NT2/D1 (cell line): ENCODE measurements around the gene CCSAP.

ENCODE experiments used
- DNase-seq: peaks from one replicate; pipeline ENCODE4 v3.0.0-alpha.2; 2011; ENCODE audit warnings: low read depth, low spot score
- H3K27me3 ChIP-seq: 2 replicates; pipeline ENCODE4 v1.6.0; 2011; ENCODE audit warnings: mild to moderate bottlenecking; ENCODE audit not compliant: insufficient read length, insufficient read depth
- H3K36me3 ChIP-seq: 2 replicates; pipeline ENCODE4 v1.6.1; 2011; ENCODE audit warnings: mild to moderate bottlenecking, low read length, mixed read lengths; ENCODE audit not compliant: insufficient read depth, insufficient read length
- H3K4me1 ChIP-seq: 2 replicates; pipeline ENCODE4 v1.5.1; 2011; ENCODE audit not compliant: insufficient read depth, insufficient read length
- H3K4me3 ChIP-seq: 2 replicates; pipeline ENCODE4 v1.5.1; 2011; ENCODE audit warnings: low read depth; ENCODE audit not compliant: insufficient read length
- H3K9ac ChIP-seq: 2 replicates; pipeline ENCODE4 v1.6.0; 2011; ENCODE audit warnings: low read depth; ENCODE audit not compliant: insufficient read length
- H3K9me3 ChIP-seq: 2 replicates; pipeline ENCODE4 v1.5.1; 2011; ENCODE audit warnings: mild to moderate bottlenecking, low read length; ENCODE audit not compliant: insufficient read depth
- SUZ12 ChIP-seq: IDR thresholded peaks from 2 replicates; pipeline ENCODE4 v1.6.1; 2011; ENCODE audit not compliant: insufficient read length, insufficient read depth; ENCODE audit errors: extremely low read depth
- YY1 ChIP-seq: IDR thresholded peaks from 2 replicates; pipeline ENCODE4 v1.6.1; 2011; ENCODE audit not compliant: insufficient read length, insufficient read depth
- ZNF274 ChIP-seq: IDR thresholded peaks from 2 replicates; pipeline ENCODE4 v1.6.1; 2011; ENCODE audit warnings: mild to moderate bottlenecking, low read depth, low read length

The CCSAP gene

GRCh38 chr1:229347528-229347927 is 4.7 kb upstream of the CCSAP start:
- peaks cover 2% of the 10 kb centered on the region for H3K4me1 ChIP-seq
- H3K9ac ChIP-seq = no peak overlapping the region
- no peaks in the 10 kb centered on the region for H3K36me3 ChIP-seq
- peaks cover 12% of the 10 kb centered on the region; the same call in 1 of the 2 replicates for H3K9me3 ChIP-seq
- peaks cover 39% of the 10 kb centered on the region for H3K27me3 ChIP-seq
- no peak for DNase-seq
- no peak for TF ChIP-seq ZNF274
- no peak for TF ChIP-seq YY1
- TF ChIP-seq SUZ12 = no peak
- H3K4me3 ChIP-seq = no peak overlapping the region

DNA sequence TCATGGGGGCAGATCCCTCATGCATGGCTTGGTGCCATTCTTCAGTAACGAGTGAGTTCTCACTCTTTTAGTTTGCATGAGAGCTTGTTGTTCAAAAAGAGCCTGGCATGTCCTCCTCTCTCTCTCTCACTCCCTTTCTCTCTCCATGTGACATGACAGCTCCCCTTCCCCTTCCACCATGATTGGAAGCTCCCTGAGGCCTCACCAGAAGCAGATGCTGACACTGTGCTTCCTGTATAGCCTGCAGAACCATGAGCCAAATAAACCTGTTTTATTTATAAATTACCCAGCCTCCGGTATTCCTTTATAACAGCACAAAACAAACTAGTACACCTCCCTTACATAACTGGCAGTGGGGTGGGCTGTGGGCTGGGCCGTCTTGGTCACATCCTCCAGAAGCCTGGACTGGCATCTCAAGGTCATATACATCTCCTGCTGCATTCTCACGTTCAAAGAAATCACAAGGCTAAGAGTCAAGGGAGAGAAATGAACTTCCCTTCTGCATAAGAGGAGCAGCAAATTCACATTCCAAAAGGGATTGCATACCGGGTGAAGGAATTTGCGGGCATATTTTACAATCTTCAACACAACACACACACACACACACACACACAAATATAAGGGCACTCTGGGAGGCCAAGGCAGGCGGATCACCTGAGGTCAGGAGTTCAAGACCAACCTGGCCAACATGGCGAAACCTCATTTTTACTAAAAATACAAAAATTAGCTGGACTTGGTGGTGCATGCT is 2.3 kb upstream of the CCSAP start:
- peaks cover 12% of the 10 kb centered on the region; the same call in 1 of the 2 replicates for H3K9me3 ChIP-seq
- peaks cover 2% of the 10 kb centered on the region for H3K4me1 ChIP-seq
- no peak for DNase-seq
- no peaks in the 10 kb centered on the region for H3K36me3 ChIP-seq
- TF ChIP-seq ZNF274 = no peak
- no peak for TF ChIP-seq YY1
- TF ChIP-seq SUZ12 = no peak
- no peak overlapping the region for H3K9ac ChIP-seq
- no peak overlapping the region for H3K4me3 ChIP-seq
- H3K27me3 ChIP-seq = peaks cover 39% of the 10 kb centered on the region

GRCh38 chr1:229344139-229344538 is 1.3 kb upstream of the CCSAP start:
- no peak for DNase-seq
- H3K36me3 ChIP-seq = peaks cover 5% of the 10 kb centered on the region
- H3K9me3 ChIP-seq = peaks cover 12% of the 10 kb centered on the region; the same call in 1 of the 2 replicates
- no peak overlapping the region for H3K4me3 ChIP-seq
- peaks cover 39% of the 10 kb centered on the region for H3K27me3 ChIP-seq
- TF ChIP-seq YY1 (no peak), SUZ12 (no peak), ZNF274 (no peak)
- H3K4me1 ChIP-seq = peaks cover 2% of the 10 kb centered on the region
- no peak overlapping the region for H3K9ac ChIP-seq

DNA sequence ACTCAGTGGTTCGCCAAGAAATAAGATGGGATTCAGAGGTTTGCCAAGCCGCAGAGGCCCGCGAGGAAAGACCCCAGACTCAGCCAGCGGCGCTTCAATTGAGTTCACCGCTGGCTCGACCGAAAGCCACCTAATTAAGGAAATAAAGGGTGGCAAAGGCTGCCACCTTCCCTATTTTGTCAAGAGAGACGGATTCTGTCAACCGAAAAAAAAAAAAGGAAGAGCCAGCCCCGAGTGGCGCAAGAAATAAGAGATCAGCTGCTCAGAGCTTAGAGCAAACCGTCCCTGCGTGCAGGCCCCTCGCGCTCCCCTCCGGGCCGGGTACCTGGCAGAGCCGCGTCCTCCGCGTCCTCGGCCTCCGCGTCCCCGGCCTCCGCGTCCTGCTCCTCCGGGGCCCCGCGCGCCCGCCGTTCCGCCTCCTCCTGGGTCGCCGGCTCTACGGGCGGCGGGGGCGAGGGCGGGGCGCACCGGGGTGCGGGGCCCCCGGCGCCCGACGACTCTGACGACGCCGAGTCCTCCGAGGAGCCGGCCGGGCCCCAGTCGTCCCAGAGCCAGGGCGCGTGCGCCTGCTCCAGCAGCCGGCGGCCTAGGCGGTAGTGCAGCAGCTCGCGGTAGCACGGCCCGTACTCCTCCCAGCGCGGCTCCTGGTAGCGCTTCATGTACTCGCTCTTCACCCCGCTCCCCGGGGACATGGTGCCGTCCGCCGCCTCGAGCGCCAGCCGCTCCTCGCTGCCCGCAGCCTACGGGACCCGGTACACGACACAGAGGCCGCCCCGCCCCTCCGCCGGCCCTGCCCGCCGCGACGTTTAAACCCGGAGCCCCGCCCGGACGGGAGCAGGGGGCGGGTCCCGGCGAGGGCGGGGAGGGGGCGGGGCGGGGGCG is 832 bp downstream of the CCSAP start:
- Histone ChIP-seq H3K36me3 (peaks cover 5% of the 10 kb centered on the region), H3K9me3 (peaks cover 12% of the 10 kb centered on the region; the same call in 1 of the 2 replicates), H3K4me3 (peak overlapping the region; percentile 74), H3K9ac (peak overlapping the region; percentile 89), H3K27me3 (peaks cover 34% of the 10 kb centered on the region), H3K4me1 (peaks cover 2% of the 10 kb centered on the region)
- DNase-seq = peak; percentile 77
- TF ChIP-seq YY1 = no peak
- TF ChIP-seq ZNF274 = no peak
- no peak for TF ChIP-seq SUZ12

- H3K36me3 ChIP-seq = peaks cover 5% of the 10 kb centered on the region
- no peak overlapping the region for H3K9ac ChIP-seq
- TF ChIP-seq ZNF274 (no peak), SUZ12 (no peak), YY1 (no peak)
- H3K27me3 ChIP-seq = peaks cover 26% of the 10 kb centered on the region
- no peak overlapping the region for H3K4me3 ChIP-seq
- no peak for DNase-seq
- H3K4me1 ChIP-seq = peaks cover 2% of the 10 kb centered on the region
- H3K9me3 ChIP-seq = peaks cover 11% of the 10 kb centered on the region; the same call in 1 of the 2 replicates
Observed at GRCh38 chr1:229340496-229340895, 2.4 kb downstream of the CCSAP start.

DNA sequence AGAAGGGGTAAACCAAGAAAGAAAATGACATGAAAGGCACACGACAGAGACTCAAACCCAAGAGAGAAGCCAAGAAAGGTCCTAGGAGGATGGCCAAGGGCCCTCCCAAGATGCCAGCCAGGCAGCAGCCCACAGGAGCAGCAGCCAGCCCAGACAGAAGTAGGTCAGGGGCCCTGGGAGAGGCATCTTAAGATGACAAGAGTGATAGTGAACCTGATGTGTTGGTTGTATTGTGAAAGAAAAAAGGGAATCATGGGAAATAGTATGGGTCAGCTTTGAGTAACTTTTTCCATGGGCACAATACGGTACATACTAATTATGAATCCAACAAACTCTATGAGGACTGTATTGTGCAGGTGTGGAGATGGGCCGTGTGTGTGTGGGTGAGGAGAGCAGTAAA is 3.3 kb downstream of the CCSAP start:
- Histone ChIP-seq H3K4me1 (peaks cover 2% of the 10 kb centered on the region), H3K4me3 (no peak overlapping the region), H3K9me3 (0 out of 2 replicates have a peak, but pooled peaks cover under 1% of the 10 kb centered on the region), H3K9ac (no peak overlapping the region), H3K27me3 (peaks cover 19% of the 10 kb centered on the region), H3K36me3 (peaks cover 5% of the 10 kb centered on the region)
- DNase-seq = no peak
- TF ChIP-seq SUZ12 = no peak
- TF ChIP-seq YY1 = no peak
- TF ChIP-seq ZNF274 = no peak

DNA sequence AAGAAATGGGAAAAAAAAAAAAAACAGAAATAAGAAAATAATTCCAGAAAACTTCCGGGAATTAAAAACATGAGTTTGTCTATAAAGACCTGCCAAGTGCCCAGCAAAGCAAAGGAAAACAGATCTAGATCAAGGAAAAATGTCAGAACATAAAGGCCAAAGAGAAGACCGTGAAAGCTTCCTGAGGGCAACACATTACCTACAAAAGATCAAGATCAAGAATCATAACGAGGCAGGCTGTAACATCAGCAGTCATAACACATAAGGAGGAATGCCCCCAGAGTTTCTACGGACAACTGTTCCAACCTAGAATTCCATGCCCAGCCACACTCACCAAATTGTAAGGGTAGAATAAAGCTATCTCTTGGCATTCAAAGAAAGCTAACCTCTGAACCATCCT is 3.8 kb downstream of the CCSAP start:
- Histone ChIP-seq H3K4me1 (peaks cover 2% of the 10 kb centered on the region), H3K9ac (no peak overlapping the region), H3K36me3 (peaks cover 5% of the 10 kb centered on the region), H3K9me3 (peaks cover 4% of the 10 kb centered on the region; the same call in 1 of the 2 replicates), H3K4me3 (no peak overlapping the region), H3K27me3 (peaks cover 14% of the 10 kb centered on the region)
- TF ChIP-seq YY1 = no peak
- TF ChIP-seq ZNF274 = no peak
- TF ChIP-seq SUZ12 = no peak
- DNase-seq = no peak
